ENCODE data around the gene TGFBR2. TPM values are rescaled to one million over a fixed set of nuclear protein-coding genes. Genes with fewer than 3 reads are reported as not detected.

The TGFBR2 gene
- polyA plus RNA-seq, 4 donors: 6.0 to 77.5 (median 31.9) TPM

- H3K4me1 ChIP-seq (ENCODE audit: control insufficient read depth in 3 of 3, insufficient read depth in 2 of 3, low read depth in 1 of 3, low read length in 2 of 3): peaks cover 0 to 35% (median 26%) of the 10 kb centered on the region in 3 donors
- FAIRE-seq: no peak
- WGBS, 3 donors: 32 to 54% (median 46%) methylated on average over 4 of the region's 4 CpGs
Observed at GRCh38 chr3:30625541-30626438, 19.4 kb downstream of the TGFBR2 start.

GRCh38 chr3:30626443-30627180, 20.2 kb downstream of the TGFBR2 start:
- no peaks in the 10 kb centered on the region for H3K9me3 ChIP-seq (ENCODE audit: control insufficient read depth in 2 of 2, insufficient read depth in 1 of 2, low read depth in 1 of 2, low read length in 1 of 2)
- H3K27ac ChIP-seq (ENCODE audit: low read depth in 1 of 3, low read length in 2 of 3): peak overlapping the region; percentile 53 to 67 (median 62)
- peaks cover 0 to 9% (median 0%) of the 10 kb centered on the region in 3 donors for H3K36me3 ChIP-seq (ENCODE audit: control insufficient read depth in 3 of 3, insufficient read depth in 2 of 3, low read depth in 1 of 3, low read length in 3 of 3)
- no peaks in the 10 kb centered on the region for H3K27me3 ChIP-seq (ENCODE audit: control insufficient read depth in 3 of 3, insufficient read depth in 3 of 3, low read length in 3 of 3)
- peaks cover 0 to 35% (median 30%) of the 10 kb centered on the region in 3 donors for H3K4me1 ChIP-seq (ENCODE audit: control insufficient read depth in 3 of 3, insufficient read depth in 2 of 3, low read depth in 1 of 3, low read length in 2 of 3)
- DNase-seq (peak in 1 of 2 donors; percentile 44), FAIRE-seq (no peak)
- H3K4me3 ChIP-seq (ENCODE audit: low read depth in 1 of 3, low read length in 3 of 3): no peak overlapping the region
- WGBS, 3 donors: 72 to 82% (median 73%) methylated on average over 5 of the region's 5 CpGs

More at GRCh38 chr3:30625541-30626438, 19.4 kb downstream of the TGFBR2 start:
- DNase-seq: peak; percentile 85 to 91
- Histone ChIP-seq H3K36me3 (ENCODE audit: control insufficient read depth in 3 of 3, insufficient read depth in 2 of 3, low read depth in 1 of 3, low read length in 3 of 3) (peaks cover 0 to 9% (median 0%) of the 10 kb centered on the region in 3 donors), H3K27me3 (ENCODE audit: control insufficient read depth in 3 of 3, insufficient read depth in 3 of 3, low read length in 3 of 3) (no peaks in the 10 kb centered on the region), H3K27ac (ENCODE audit: low read depth in 1 of 3, low read length in 2 of 3) (peak overlapping the region; percentile 53 to 67 (median 62)), H3K9me3 (ENCODE audit: control insufficient read depth in 2 of 2, insufficient read depth in 1 of 2, low read depth in 1 of 2, low read length in 1 of 2) (no peaks in the 10 kb centered on the region), H3K4me3 (ENCODE audit: low read depth in 1 of 3, low read length in 3 of 3) (no peak overlapping the region)

- Histone ChIP-seq H3K9me3 (ENCODE audit: control insufficient read depth in 2 of 2, insufficient read depth in 1 of 2, low read depth in 1 of 2, low read length in 1 of 2) (no peaks in the 10 kb centered on the region), H3K27me3 (ENCODE audit: control insufficient read depth in 3 of 3, insufficient read depth in 3 of 3, low read length in 3 of 3) (no peaks in the 10 kb centered on the region), H3K36me3 (ENCODE audit: control insufficient read depth in 3 of 3, insufficient read depth in 2 of 3, low read depth in 1 of 3, low read length in 3 of 3) (peaks cover 0 to 9% (median 0%) of the 10 kb centered on the region in 3 donors), H3K27ac (ENCODE audit: low read depth in 1 of 3, low read length in 2 of 3) (peak overlapping the region in 1 of 3 donors; percentile 76), H3K4me3 (ENCODE audit: low read depth in 1 of 3, low read length in 3 of 3) (no peak overlapping the region), H3K4me1 (ENCODE audit: control insufficient read depth in 3 of 3, insufficient read depth in 2 of 3, low read depth in 1 of 3, low read length in 2 of 3) (peaks cover 3 to 35% (median 29%) of the 10 kb centered on the region in 3 donors)
- DNase-seq (no peak), FAIRE-seq (no peak)
- 75 to 79% (median 75%) methylated on average over 4 of the region's 4 CpGs for WGBS, 3 donors
Observed at GRCh38 chr3:30628205-30628900, 22.0 kb downstream of the TGFBR2 start.

GRCh38 chr3:30628901-30629590, 22.6 kb downstream of the TGFBR2 start:
- DNase-seq: peak; percentile 40 to 68
- peaks cover 0 to 8% (median 0%) of the 10 kb centered on the region in 3 donors for H3K36me3 ChIP-seq (ENCODE audit: control insufficient read depth in 3 of 3, insufficient read depth in 2 of 3, low read depth in 1 of 3, low read length in 3 of 3)
- no peak for FAIRE-seq
- H3K27me3 ChIP-seq (ENCODE audit: control insufficient read depth in 3 of 3, insufficient read depth in 3 of 3, low read length in 3 of 3): no peaks in the 10 kb centered on the region
- no peak overlapping the region for H3K4me3 ChIP-seq (ENCODE audit: low read depth in 1 of 3, low read length in 3 of 3)
- no peaks in the 10 kb centered on the region for H3K9me3 ChIP-seq (ENCODE audit: control insufficient read depth in 2 of 2, insufficient read depth in 1 of 2, low read depth in 1 of 2, low read length in 1 of 2)
- H3K27ac ChIP-seq (ENCODE audit: low read depth in 1 of 3, low read length in 2 of 3): peak overlapping the region in 2 of 3 donors; percentile 48 to 76
- WGBS, 3 donors: 70 to 87% (median 78%) methylated on average over 5 of the region's 5 CpGs
- H3K4me1 ChIP-seq (ENCODE audit: control insufficient read depth in 3 of 3, insufficient read depth in 2 of 3, low read depth in 1 of 3, low read length in 2 of 3): peaks cover 3 to 35% (median 32%) of the 10 kb centered on the region in 3 donors

GRCh38 chr3:30629746-30630145, 23.3 kb downstream of the TGFBR2 start:
- Histone ChIP-seq H3K9me3 (ENCODE audit: control insufficient read depth in 2 of 2, insufficient read depth in 1 of 2, low read depth in 1 of 2, low read length in 1 of 2) (no peaks in the 10 kb centered on the region), H3K27ac (ENCODE audit: low read depth in 1 of 3, low read length in 2 of 3) (peak overlapping the region in 2 of 3 donors; percentile 55 to 76), H3K4me1 (ENCODE audit: control insufficient read depth in 3 of 3, insufficient read depth in 2 of 3, low read depth in 1 of 3, low read length in 2 of 3) (peaks cover 3 to 35% (median 32%) of the 10 kb centered on the region in 3 donors), H3K36me3 (ENCODE audit: control insufficient read depth in 3 of 3, insufficient read depth in 2 of 3, low read depth in 1 of 3, low read length in 3 of 3) (peaks cover 0 to 6% (median 0%) of the 10 kb centered on the region in 3 donors), H3K4me3 (ENCODE audit: low read depth in 1 of 3, low read length in 3 of 3) (no peak overlapping the region), H3K27me3 (ENCODE audit: control insufficient read depth in 3 of 3, insufficient read depth in 3 of 3, low read length in 3 of 3) (no peaks in the 10 kb centered on the region)
- no peak for FAIRE-seq
- WGBS, 3 donors: 77 to 92% (median 80%) methylated on average over 6 of the region's 6 CpGs
- peak in 1 of 2 donors; percentile 46 for DNase-seq

- FAIRE-seq (no peak), DNase-seq (no peak)
- Histone ChIP-seq H3K4me1 (ENCODE audit: control insufficient read depth in 3 of 3, insufficient read depth in 2 of 3, low read depth in 1 of 3, low read length in 2 of 3) (peaks cover 3 to 32% (median 31%) of the 10 kb centered on the region in 3 donors), H3K9me3 (ENCODE audit: control insufficient read depth in 2 of 2, insufficient read depth in 1 of 2, low read depth in 1 of 2, low read length in 1 of 2) (no peaks in the 10 kb centered on the region), H3K36me3 (ENCODE audit: control insufficient read depth in 3 of 3, insufficient read depth in 2 of 3, low read depth in 1 of 3, low read length in 3 of 3) (peaks cover 0 to 6% (median 0%) of the 10 kb centered on the region in 3 donors), H3K27ac (ENCODE audit: low read depth in 1 of 3, low read length in 2 of 3) (peak overlapping the region in 2 of 3 donors; percentile 73 to 90), H3K27me3 (ENCODE audit: control insufficient read depth in 3 of 3, insufficient read depth in 3 of 3, low read length in 3 of 3) (no peaks in the 10 kb centered on the region), H3K4me3 (ENCODE audit: low read depth in 1 of 3, low read length in 3 of 3) (no peak overlapping the region)
- 41 to 72% (median 67%) methylated on average over 2 of the region's 2 CpGs for WGBS, 3 donors
Observed at GRCh38 chr3:30630238-30631030, 24.0 kb downstream of the TGFBR2 start.

GRCh38 chr3:30631243-30631904, 25.0 kb downstream of the TGFBR2 start:
- no peaks in the 10 kb centered on the region for H3K9me3 ChIP-seq (ENCODE audit: control insufficient read depth in 2 of 2, insufficient read depth in 1 of 2, low read depth in 1 of 2, low read length in 1 of 2)
- DNase-seq (peak in 1 of 2 donors; percentile 46), FAIRE-seq (no peak)
- H3K27ac ChIP-seq (ENCODE audit: low read depth in 1 of 3, low read length in 2 of 3): peak overlapping the region; percentile 26 to 92 (median 55)
- H3K4me3 ChIP-seq (ENCODE audit: low read depth in 1 of 3, low read length in 3 of 3): no peak overlapping the region
- H3K4me1 ChIP-seq (ENCODE audit: control insufficient read depth in 3 of 3, insufficient read depth in 2 of 3, low read depth in 1 of 3, low read length in 2 of 3): peaks cover 3 to 25% (median 23%) of the 10 kb centered on the region in 3 donors
- H3K27me3 ChIP-seq (ENCODE audit: control insufficient read depth in 3 of 3, insufficient read depth in 3 of 3, low read length in 3 of 3): no peaks in the 10 kb centered on the region
- 58 to 64% (median 60%) methylated on average over 7 of the region's 7 CpGs for WGBS, 3 donors
- peaks cover 0 to 4% (median 0%) of the 10 kb centered on the region in 3 donors for H3K36me3 ChIP-seq (ENCODE audit: control insufficient read depth in 3 of 3, insufficient read depth in 2 of 3, low read depth in 1 of 3, low read length in 3 of 3)

All from small intestine (tissue), 7 donors.